C4-2B (cell line): ENCODE results near the gene RGS9.

Experiments used
- CTCF ChIP-seq: fragments of 450-650 bp; conservative IDR thresholded peaks from 2 replicates; pipeline ENCODE4 v1.5.1; 2017; ENCODE audit warnings: mild to moderate bottlenecking
- ZFX ChIP-seq: fragments of 450-650 bp; IDR thresholded peaks from 2 replicates; pipeline ENCODE4 v1.6.1; 2017

GRCh38 chr17:65147955-65148354 is 10.8 kb downstream of the RGS9 start:
- TF ChIP-seq CTCF: no peak
- no peak for TF ChIP-seq ZFX
